GM19438 (cell line): ENCODE measurements around the gene SRRM4.
"Not testable (repeated sequence)": the region's sequence is repeated elsewhere in the genome, so short reads cannot be mapped to it uniquely, and the experiment has no call there.

Experiments used
- ATAC-seq: cut with Tn5 transposase; IDR thresholded peaks from one replicate; pipeline ENCODE4 v1.9.1; 2021; ENCODE audit warnings: low read depth; ENCODE audit not compliant: unreplicated experiment

The SRRM4 gene

GRCh38 chr12:119068129-119068856, 87.0 kb downstream of the SRRM4 start:
- no peak for ATAC-seq

- ATAC-seq = no peak
Measured at GRCh38 chr12:119069147-119069642, 87.9 kb downstream of the SRRM4 start.

GRCh38 chr12:119071176-119071575, 89.8 kb downstream of the SRRM4 start:
- no peak for ATAC-seq

GRCh38 chr12:119071638-119072231, 90.4 kb downstream of the SRRM4 start:
- no peak for ATAC-seq

GRCh38 chr12:119072440-119072839, 91.1 kb downstream of the SRRM4 start:
- ATAC-seq = no peak

GRCh38 chr12:119075222-119075787, 94.0 kb downstream of the SRRM4 start:
- no peak for ATAC-seq

GRCh38 chr12:119075918-119076317, 94.6 kb downstream of the SRRM4 start:
- ATAC-seq = no peak

GRCh38 chr12:119079530-119079929, 98.2 kb downstream of the SRRM4 start:
- no peak for ATAC-seq

GRCh38 chr12:119082016-119082415, 100.7 kb downstream of the SRRM4 start:
- ATAC-seq = no peak

GRCh38 chr12:119082496-119082895, 101.2 kb downstream of the SRRM4 start:
- ATAC-seq = no peak

GRCh38 chr12:119088685-119089379, 107.5 kb downstream of the SRRM4 start:
- ATAC-seq = no peak

- ATAC-seq = no peak
Measured at GRCh38 chr12:119089380-119090013, 108.2 kb downstream of the SRRM4 start.

GRCh38 chr12:119090276-119090675, 108.9 kb downstream of the SRRM4 start:
- no peak for ATAC-seq

- no peak for ATAC-seq
Measured at GRCh38 chr12:119090865-119091264, 109.5 kb downstream of the SRRM4 start.

GRCh38 chr12:119096429-119097202, 115.3 kb downstream of the SRRM4 start:
- ATAC-seq = no peak

- no peak for ATAC-seq
Measured at GRCh38 chr12:119100933-119101332, 119.6 kb downstream of the SRRM4 start.

- ATAC-seq = no peak
Measured at GRCh38 chr12:119102274-119102673, 120.9 kb downstream of the SRRM4 start.

- ATAC-seq = no peak
Measured at GRCh38 chr12:119102714-119103113, 121.4 kb downstream of the SRRM4 start.

GRCh38 chr12:119104969-119105368, 123.6 kb downstream of the SRRM4 start:
- ATAC-seq = not testable (repeated sequence)

GRCh38 chr12:119113496-119113986, 132.2 kb downstream of the SRRM4 start:
- no peak for ATAC-seq
